Neural progenitor cell (in vitro differentiated cells): ENCODE results near the gene BATF.

ENCODE experiments used
- EZH2 ChIP-seq: fragments of 200-600 bp; sonication (generic); IDR thresholded peaks from 2 replicates; pipeline ENCODE4 v1.6.1; 2017; ENCODE audit warnings: antibody characterized with exemption, mild to moderate bottlenecking, moderate library complexity
- EZH2phosphoT487 ChIP-seq: fragments of 200-600 bp; sonication (generic); IDR thresholded peaks from 2 replicates; pipeline ENCODE4 v1.6.1; 2017; ENCODE audit warnings: antibody characterized with exemption
- TF ChIP-seq, protein P1 (sequence below): fragments of 200-600 bp; sonication (generic); IDR thresholded peaks from 2 replicates; pipeline ENCODE4 v1.5.1; 2017; ENCODE audit warnings: antibody characterized with exemption, mild to moderate bottlenecking

DNA sequence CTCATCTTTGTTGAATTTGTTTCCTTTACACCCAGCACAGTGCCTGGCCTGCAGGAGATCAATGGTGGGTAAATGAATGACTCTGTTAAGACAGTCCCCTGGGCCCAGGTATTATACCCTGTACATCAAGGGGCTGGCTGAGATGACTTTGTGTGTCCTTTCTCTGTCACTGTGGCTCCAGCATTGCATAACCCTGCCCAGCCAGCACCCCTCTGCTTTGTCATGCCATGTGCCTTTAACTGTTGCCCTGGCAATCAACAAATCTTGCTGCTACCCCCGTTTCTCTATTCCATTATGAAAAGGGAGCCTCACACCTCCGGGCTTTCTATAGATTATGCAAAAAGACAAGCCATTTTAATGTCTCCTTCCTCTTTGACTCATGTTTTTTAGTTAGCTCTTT is 48.5 kb downstream of the BATF start:
- TF ChIP-seq EZH2, result no peak
- TF ChIP-seq, protein P1, sequence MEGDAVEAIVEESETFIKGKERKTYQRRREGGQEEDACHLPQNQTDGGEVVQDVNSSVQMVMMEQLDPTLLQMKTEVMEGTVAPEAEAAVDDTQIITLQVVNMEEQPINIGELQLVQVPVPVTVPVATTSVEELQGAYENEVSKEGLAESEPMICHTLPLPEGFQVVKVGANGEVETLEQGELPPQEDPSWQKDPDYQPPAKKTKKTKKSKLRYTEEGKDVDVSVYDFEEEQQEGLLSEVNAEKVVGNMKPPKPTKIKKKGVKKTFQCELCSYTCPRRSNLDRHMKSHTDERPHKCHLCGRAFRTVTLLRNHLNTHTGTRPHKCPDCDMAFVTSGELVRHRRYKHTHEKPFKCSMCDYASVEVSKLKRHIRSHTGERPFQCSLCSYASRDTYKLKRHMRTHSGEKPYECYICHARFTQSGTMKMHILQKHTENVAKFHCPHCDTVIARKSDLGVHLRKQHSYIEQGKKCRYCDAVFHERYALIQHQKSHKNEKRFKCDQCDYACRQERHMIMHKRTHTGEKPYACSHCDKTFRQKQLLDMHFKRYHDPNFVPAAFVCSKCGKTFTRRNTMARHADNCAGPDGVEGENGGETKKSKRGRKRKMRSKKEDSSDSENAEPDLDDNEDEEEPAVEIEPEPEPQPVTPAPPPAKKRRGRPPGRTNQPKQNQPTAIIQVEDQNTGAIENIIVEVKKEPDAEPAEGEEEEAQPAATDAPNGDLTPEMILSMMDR, result no peak
- TF ChIP-seq EZH2phosphoT487, result no peak
